Neuronal stem cell (in vitro differentiated cells): ENCODE results near the gene ANO6.
A peak's percentile ranks its signal among the peaks of the same experiment; 100 is the strongest.

Experiments used
- DNase-seq: peaks from one replicate; pipeline ENCODE4 v3.0.0-alpha.2; 2013; ENCODE audit warnings: low spot score
- H2AFZ ChIP-seq: one replicate; pipeline ENCODE4 v1.6.1; 2013; ENCODE audit warnings: mild to moderate bottlenecking, low read length, inconsistent platforms
- H2AK5ac ChIP-seq: 2 replicates; pipeline ENCODE4 v1.6.1; 2013; ENCODE audit warnings: low read depth, mild to moderate bottlenecking, inconsistent platforms, low read length, moderate library complexity, mixed read lengths
- H2BK120ac ChIP-seq: 2 replicates; pipeline ENCODE4 v1.6.1; 2013; ENCODE audit warnings: low read depth, mild to moderate bottlenecking, inconsistent platforms, low read length, moderate library complexity, mixed read lengths
- H2BK12ac ChIP-seq: one replicate; pipeline ENCODE4 v1.6.1; 2013; ENCODE audit warnings: low read length, inconsistent platforms
- H2BK15ac ChIP-seq: 2 replicates; pipeline ENCODE4 v1.6.1; 2013; ENCODE audit warnings: mild to moderate bottlenecking, low read length, inconsistent platforms, mixed read lengths
- H2BK5ac ChIP-seq: one replicate; pipeline ENCODE4 v1.6.1; 2013; ENCODE audit warnings: inconsistent platforms, mild to moderate bottlenecking, low read length, moderate library complexity
- H3K14ac ChIP-seq: one replicate; pipeline ENCODE4 v1.6.1; 2013; ENCODE audit warnings: low read length, inconsistent platforms
- H3K18ac ChIP-seq: 2 replicates; pipeline ENCODE4 v1.6.1; 2013; ENCODE audit warnings: low read length, inconsistent platforms
- H3K23ac ChIP-seq: 2 replicates; pipeline ENCODE4 v1.6.1; 2013; ENCODE audit warnings: low read depth, mild to moderate bottlenecking, mixed read lengths, low read length, inconsistent platforms; ENCODE audit not compliant: poor library complexity
- H3K27ac ChIP-seq: replicated peaks from 3 replicates; pipeline ENCODE4 v1.5.1; 2013; ENCODE audit warnings: low read length, inconsistent platforms
- H3K27me3 ChIP-seq, 3 experiments: 2 replicates each; pipeline ENCODE4 v1.6.1; 2013; ENCODE audit warnings: low read length in 3 of 3, mild to moderate bottlenecking in 2 of 3, inconsistent platforms in 1 of 3, low read depth in 1 of 3, mixed read lengths in 1 of 3, moderate library complexity in 1 of 3; ENCODE audit not compliant: control insufficient read depth in 3 of 3, insufficient read depth in 3 of 3
- H3K36me3 ChIP-seq, 2 donors: replicated peaks in 1 of 2; 2 replicates each; pipeline ENCODE4 v1.6.1; 2013; ENCODE audit warnings: low read length in 2 of 2; ENCODE audit not compliant: control insufficient read depth in 2 of 2, insufficient read depth in 2 of 2
- H3K4ac ChIP-seq: 2 replicates; pipeline ENCODE4 v1.6.1; 2013; ENCODE audit warnings: inconsistent platforms, mild to moderate bottlenecking, low read length, moderate library complexity
- H3K4me1 ChIP-seq, 2 donors: 1 replicate in 1 of 2; 2 replicates in 1 of 2; pipeline ENCODE4 v1.6.1; 2013; ENCODE audit warnings: low read length in 2 of 2, low read depth in 1 of 2; ENCODE audit not compliant: control insufficient read depth in 2 of 2, insufficient read depth in 1 of 2
- H3K4me2 ChIP-seq: one replicate; pipeline ENCODE4 v1.6.1; 2013; ENCODE audit warnings: mild to moderate bottlenecking, low read length, inconsistent platforms; ENCODE audit not compliant: insufficient read depth, poor library complexity, severe bottlenecking
- H3K4me3 ChIP-seq, 2 donors: 2 replicates each; pipeline ENCODE4 v1.5.1; 2013; ENCODE audit warnings: low read length in 2 of 2, mild to moderate bottlenecking in 2 of 2, inconsistent platforms in 1 of 2, moderate library complexity in 1 of 2
- H3K79me1 ChIP-seq: one replicate; pipeline ENCODE4 v1.6.1; 2013; ENCODE audit warnings: low read depth, mild to moderate bottlenecking, inconsistent platforms, low read length, moderate library complexity
- H3K9ac ChIP-seq: one replicate; pipeline ENCODE4 v1.6.1; 2013; ENCODE audit warnings: mild to moderate bottlenecking, low read depth, low read length, inconsistent platforms; ENCODE audit not compliant: poor library complexity
- H3K9me3 ChIP-seq, 2 donors: replicated peaks in 1 of 2; 2 replicates each; pipeline versions ENCODE3 to v1.6.1; 2013; ENCODE audit warnings: low read length in 2 of 2, mild to moderate bottlenecking in 2 of 2, inconsistent platforms in 1 of 2, low read depth in 1 of 2, mixed read lengths in 1 of 2, moderate library complexity in 1 of 2; ENCODE audit not compliant: control insufficient read depth in 2 of 2, insufficient read depth in 1 of 2
- H4K8ac ChIP-seq: one replicate; pipeline ENCODE4 v1.6.1; 2013; ENCODE audit warnings: low read depth, mild to moderate bottlenecking, inconsistent platforms, low read length, moderate library complexity
- H4K91ac ChIP-seq: one replicate; pipeline ENCODE4 v1.6.1; 2013; ENCODE audit warnings: low read length, low read depth, mild to moderate bottlenecking, inconsistent platforms; ENCODE audit not compliant: poor library complexity
- WGBS, 2 donors: extraction: QIAGEN DNeasy Blood & Tissue Kit; methylation state at CpG; one replicate each; pipeline ENCODE4 v1.1.7; 2013; ENCODE audit warnings: missing lambda C conversion rate in 2 of 2, mixed read lengths in 1 of 2; ENCODE audit not compliant: insufficient read length in 2 of 2, insufficient replicate concordance in 1 of 2; ENCODE audit errors: extremely low coverage in 2 of 2; 5-methylcytosine and 5-hydroxymethylcytosine counted together

The ANO6 gene

GRCh38 chr12:45216983-45217485 lies 1.1 kb downstream of the ANO6 start:
- no peak overlapping the region for H3K14ac ChIP-seq
- H3K79me1 ChIP-seq = no peaks in the 10 kb centered on the region
- H2BK5ac ChIP-seq = peak overlapping the region; percentile 93
- no peak overlapping the region for H3K4ac ChIP-seq
- no peak for DNase-seq
- H3K23ac ChIP-seq = no peak overlapping the region
- H3K4me1 ChIP-seq = no peaks in the 10 kb centered on the region
- no peak overlapping the region for H2BK120ac ChIP-seq
- H3K36me3 ChIP-seq = no peaks in the 10 kb centered on the region
- H3K9me3 ChIP-seq = peaks cover 0 to 6% of the 10 kb centered on the region in 2 donors
- H4K91ac ChIP-seq = no peak overlapping the region
- H3K27ac ChIP-seq = peak overlapping the region; percentile 95
- H3K9ac ChIP-seq = no peak overlapping the region
- no peaks in the 10 kb centered on the region for H3K27me3 ChIP-seq
- H4K8ac ChIP-seq = no peak overlapping the region
- H3K18ac ChIP-seq = peak overlapping the region; percentile 98
- H2AFZ ChIP-seq = peak overlapping the region; percentile 90
- H3K4me2 ChIP-seq = peak overlapping the region; percentile 77
- H2BK15ac ChIP-seq = no peak overlapping the region
- WGBS, 2 donors = no CpG with 5 or more reads among the region's 9 CpGs
- H3K4me3 ChIP-seq = peak overlapping the region; percentile 59 to 90
- no peak overlapping the region for H2AK5ac ChIP-seq
- H2BK12ac ChIP-seq = no peak overlapping the region

GRCh38 chr12:45217846-45218245 lies 2.0 kb downstream of the ANO6 start:
- no peak overlapping the region for H3K23ac ChIP-seq
- no peak overlapping the region for H3K9ac ChIP-seq
- H3K27ac ChIP-seq = no peak overlapping the region
- no peak for DNase-seq
- H2BK120ac ChIP-seq = no peak overlapping the region
- H3K4me1 ChIP-seq = no peaks in the 10 kb centered on the region
- no peak overlapping the region for H4K91ac ChIP-seq
- WGBS, 2 donors = no CpG with 5 or more reads among the region's 2 CpGs
- H2BK12ac ChIP-seq = no peak overlapping the region
- H3K27me3 ChIP-seq = no peaks in the 10 kb centered on the region
- no peaks in the 10 kb centered on the region for H3K36me3 ChIP-seq
- no peak overlapping the region for H3K4me2 ChIP-seq
- H3K18ac ChIP-seq = no peak overlapping the region
- H3K4me3 ChIP-seq = peak overlapping the region in 1 of 2 donors; percentile 59
- H4K8ac ChIP-seq = no peak overlapping the region
- H3K14ac ChIP-seq = no peak overlapping the region
- peaks cover 0 to 10% of the 10 kb centered on the region in 2 donors for H3K9me3 ChIP-seq
- no peak overlapping the region for H2BK5ac ChIP-seq
- no peaks in the 10 kb centered on the region for H3K79me1 ChIP-seq
- no peak overlapping the region for H3K4ac ChIP-seq
- no peak overlapping the region for H2AFZ ChIP-seq
- H2AK5ac ChIP-seq = no peak overlapping the region
- no peak overlapping the region for H2BK15ac ChIP-seq

GRCh38 chr12:45219621-45220020 lies 3.7 kb downstream of the ANO6 start:
- Histone ChIP-seq H3K18ac (no peak overlapping the region), H3K4me2 (no peak overlapping the region), H3K23ac (no peak overlapping the region), H2BK12ac (no peak overlapping the region), H2BK120ac (no peak overlapping the region), H2BK5ac (no peak overlapping the region), H3K9ac (no peak overlapping the region), H2AFZ (no peak overlapping the region), H3K9me3 (peaks cover 0 to 10% of the 10 kb centered on the region in 2 donors), H3K36me3 (peaks cover 0 to 3% of the 10 kb centered on the region in 2 donors), H2BK15ac (no peak overlapping the region), H3K14ac (no peak overlapping the region), H3K27me3 (no peaks in the 10 kb centered on the region), H4K91ac (no peak overlapping the region), H3K4me3 (no peak overlapping the region), H3K79me1 (no peaks in the 10 kb centered on the region), H3K4me1 (no peaks in the 10 kb centered on the region), H4K8ac (no peak overlapping the region), H2AK5ac (no peak overlapping the region), H3K27ac (no peak overlapping the region), H3K4ac (no peak overlapping the region)
- WGBS, 2 donors = no CpG with 5 or more reads among the region's 2 CpGs
- DNase-seq = no peak

GRCh38 chr12:45220363-45220931 lies 4.6 kb downstream of the ANO6 start:
- DNase-seq = no peak
- no peak overlapping the region for H3K18ac ChIP-seq

More at GRCh38 chr12:45220363-45220931, 4.6 kb downstream of the ANO6 start:
- Histone ChIP-seq H3K4me3 (no peak overlapping the region), H2BK15ac (no peak overlapping the region), H4K8ac (no peak overlapping the region), H3K4ac (no peak overlapping the region), H3K79me1 (no peaks in the 10 kb centered on the region), H3K36me3 (peaks cover 0 to 7% of the 10 kb centered on the region in 2 donors), H3K4me2 (no peak overlapping the region), H2AFZ (no peak overlapping the region), H3K14ac (no peak overlapping the region), H3K9ac (no peak overlapping the region), H3K27me3 (no peaks in the 10 kb centered on the region), H3K4me1 (no peaks in the 10 kb centered on the region), H3K23ac (no peak overlapping the region), H3K9me3 (peaks cover 0 to 10% of the 10 kb centered on the region in 2 donors), H2BK5ac (no peak overlapping the region), H2BK12ac (no peak overlapping the region), H4K91ac (no peak overlapping the region), H3K27ac (no peak overlapping the region), H2AK5ac (no peak overlapping the region), H2BK120ac (no peak overlapping the region)
